Urinary bladder (tissue), 4 donors: Measurements from ENCODE around the gene MTREX. TPM values are rescaled to one million over a fixed set of nuclear protein-coding genes. Genes with fewer than 3 reads are reported as not detected.
"Not testable (repeated sequence)": the region's sequence is repeated elsewhere in the genome, so short reads cannot be mapped to it uniquely, and the experiment has no call there.

ENCODE experiments used
- DNase-seq: peaks from one replicate; pipeline ENCODE4 v3.0.0-alpha.2; 2015; ENCODE audit errors: extremely low spot score
- H3K27ac ChIP-seq: one replicate; pipeline ENCODE4 v1.5.1; 2013; ENCODE audit warnings: low read depth, mild to moderate bottlenecking, moderate library complexity
- H3K36me3 ChIP-seq: one replicate; pipeline ENCODE4 v1.6.1; 2013; ENCODE audit warnings: mild to moderate bottlenecking, moderate library complexity; ENCODE audit not compliant: insufficient read depth
- H3K4me1 ChIP-seq: one replicate; pipeline ENCODE4 v1.6.1; 2013; ENCODE audit warnings: mild to moderate bottlenecking, moderate library complexity; ENCODE audit not compliant: insufficient read depth
- H3K4me3 ChIP-seq: one replicate; pipeline ENCODE4 v1.5.1; 2013; ENCODE audit warnings: low read depth, low read length
- whole genome bisulfite sequencing: extraction: QIAGEN DNeasy Blood & Tissue Kit; methylation state at CpG from one replicate; pipeline ENCODE4 v1.1.7; 2013; 5-methylcytosine and 5-hydroxymethylcytosine counted together
- polyA plus RNA-seq: library from polyadenylated mRNA; stranded (reverse); fragments of 200-250 nt; gene quantifications from one replicate; pipeline ENCODE4 v1.2.3, GENCODE V29; 2013
- total RNA-seq: library from RNA; depleted of rRNA; stranded (reverse); fragments of >200 nt; gene quantifications from one replicate; pipeline ENCODE4 v1.2.3, GENCODE V29; 2014
- donor health status: healthy with polysubstance abuse.
- donor health status: healthy.

The MTREX gene
- total and polyA plus RNA-seq, 2 donors: 27.5 to 153 TPM

- WGBS: under 1% methylated on average over 13 of the region's 13 CpGs
- peaks cover 4% of the 10 kb centered on the region for H3K4me1 ChIP-seq
Observed at GRCh38 chr5:55308254-55308836, 556 bp downstream of the MTREX start.

GRCh38 chr5:55313870-55314617 is 6.3 kb downstream of the MTREX start:
- no peak for DNase-seq
- 81% methylated on average over 5 of the region's 5 CpGs for WGBS
- Histone ChIP-seq H3K27ac (no peak overlapping the region), H3K4me1 (no peaks in the 10 kb centered on the region), H3K36me3 (peaks cover 1% of the 10 kb centered on the region), H3K4me3 (no peak overlapping the region)

More at GRCh38 chr5:55308254-55308836, 556 bp downstream of the MTREX start:
- Histone ChIP-seq H3K36me3 (peaks cover 1% of the 10 kb centered on the region), H3K27ac (peak overlapping the region; percentile 63), H3K4me3 (peak overlapping the region; percentile 65)
- DNase-seq: no peak

GRCh38 chr5:55316289-55316688 is 8.5 kb downstream of the MTREX start:
- H3K27ac ChIP-seq: no peak overlapping the region
- no peak overlapping the region for H3K4me3 ChIP-seq
- WGBS: 99% methylated on average over 2 of the region's 2 CpGs
- H3K4me1 ChIP-seq: no peaks in the 10 kb centered on the region
- DNase-seq: no peak
- H3K36me3 ChIP-seq: no peaks in the 10 kb centered on the region

- H3K4me1 ChIP-seq: no peaks in the 10 kb centered on the region
- no peaks in the 10 kb centered on the region for H3K36me3 ChIP-seq
- no peak overlapping the region for H3K27ac ChIP-seq
- H3K4me3 ChIP-seq: no peak overlapping the region
- DNase-seq: no peak
Observed at GRCh38 chr5:55316837-55317236, 9.0 kb downstream of the MTREX start.

- not testable (repeated sequence) for H3K4me3 ChIP-seq, H3K27ac ChIP-seq, H3K36me3 ChIP-seq, DNase-seq, H3K4me1 ChIP-seq
- WGBS: 98% methylated on average over 4 of the region's 4 CpGs
Observed at GRCh38 chr5:55318237-55318636, 10.4 kb downstream of the MTREX start.

GRCh38 chr5:55319491-55319890 is 11.7 kb downstream of the MTREX start:
- 72% methylated on average over 1 of the region's 1 CpG for WGBS
- Histone ChIP-seq H3K4me1 (no peaks in the 10 kb centered on the region), H3K27ac (no peak overlapping the region), H3K4me3 (no peak overlapping the region), H3K36me3 (peaks cover 2% of the 10 kb centered on the region)
- no peak for DNase-seq

GRCh38 chr5:55320571-55320970 is 12.8 kb downstream of the MTREX start:
- no peaks in the 10 kb centered on the region for H3K4me1 ChIP-seq
- WGBS: 76% methylated on average over 4 of the region's 4 CpGs
- H3K27ac ChIP-seq: no peak overlapping the region
- H3K36me3 ChIP-seq: peaks cover 2% of the 10 kb centered on the region
- no peak for DNase-seq
- no peak overlapping the region for H3K4me3 ChIP-seq

GRCh38 chr5:55324006-55324405 is 16.2 kb downstream of the MTREX start:
- H3K4me1 ChIP-seq: no peaks in the 10 kb centered on the region
- no peak overlapping the region for H3K27ac ChIP-seq
- H3K4me3 ChIP-seq: no peak overlapping the region
- no peak for DNase-seq
- H3K36me3 ChIP-seq: peaks cover 3% of the 10 kb centered on the region

- no peak for DNase-seq
- peaks cover 8% of the 10 kb centered on the region for H3K36me3 ChIP-seq
- no peak overlapping the region for H3K4me3 ChIP-seq
- WGBS: 97% methylated on average over 1 of the region's 1 CpG
- no peaks in the 10 kb centered on the region for H3K4me1 ChIP-seq
- H3K27ac ChIP-seq: no peak overlapping the region
Observed at GRCh38 chr5:55324815-55325418, 17.1 kb downstream of the MTREX start.

GRCh38 chr5:55325621-55326020 is 17.8 kb downstream of the MTREX start:
- Histone ChIP-seq H3K27ac (no peak overlapping the region), H3K4me3 (no peak overlapping the region), H3K36me3 (peaks cover 8% of the 10 kb centered on the region), H3K4me1 (no peaks in the 10 kb centered on the region)
- WGBS: 82% methylated on average over 5 of the region's 5 CpGs
- no peak for DNase-seq

- no peak overlapping the region for H3K4me3 ChIP-seq
- H3K4me1 ChIP-seq: no peaks in the 10 kb centered on the region
- H3K27ac ChIP-seq: no peak overlapping the region
- DNase-seq: no peak
- H3K36me3 ChIP-seq: peaks cover 8% of the 10 kb centered on the region
- 65% methylated on average over 2 of the region's 2 CpGs for WGBS
Observed at GRCh38 chr5:55327281-55327680, 19.5 kb downstream of the MTREX start.

GRCh38 chr5:55331321-55331720 is 23.5 kb downstream of the MTREX start:
- 75% methylated on average over 3 of the region's 3 CpGs for WGBS
- no peak for DNase-seq
- Histone ChIP-seq H3K4me3 (no peak overlapping the region), H3K4me1 (no peaks in the 10 kb centered on the region), H3K36me3 (peaks cover 7% of the 10 kb centered on the region), H3K27ac (no peak overlapping the region)

- peaks cover 7% of the 10 kb centered on the region for H3K36me3 ChIP-seq
- 74% methylated on average over 1 of the region's 1 CpG for WGBS
- no peaks in the 10 kb centered on the region for H3K4me1 ChIP-seq
- DNase-seq: no peak
- no peak overlapping the region for H3K27ac ChIP-seq
- H3K4me3 ChIP-seq: no peak overlapping the region
Observed at GRCh38 chr5:55333017-55333416, 25.2 kb downstream of the MTREX start.

GRCh38 chr5:55333811-55334210 is 26.0 kb downstream of the MTREX start:
- no peak for DNase-seq
- Histone ChIP-seq H3K4me3 (no peak overlapping the region), H3K4me1 (no peaks in the 10 kb centered on the region), H3K27ac (no peak overlapping the region), H3K36me3 (peaks cover 7% of the 10 kb centered on the region)
- 99% methylated on average over 2 of the region's 2 CpGs for WGBS
